IMR-90 (cell line): ENCODE results near the gene BBIP1. TPM values are rescaled to one million over a fixed set of nuclear protein-coding genes. Genes with fewer than 3 reads are reported as not detected.

Source experiments
- ATAC-seq: fragments of 200-7000 bp; cut with Tn5 transposase; 2 replicates; pipeline ENCODE4 v1.9.1; 2020; ENCODE audit warnings: low read depth, mild to moderate bottlenecking, moderate library complexity
- BruUV-seq: library from RNA; stranded (reverse); fragments of 400-500 nt; replicated peaks from 2 replicates; lab custom pipeline; 2021; lab: Mats Ljungman, UMichigan
- CTCF ChIA-PET: fragments of 300-600 bp; formaldehyde crosslinking; extraction: SDS; loops from one replicate; lab custom pipeline; 2021; ENCODE audit warnings: antibody characterized with exemption; lab: Yijun Ruan, JAX
- POLR2A ChIA-PET: fragments of 300-600 bp; sonication (Branson Sonifier 250); formaldehyde crosslinking; loops from one replicate; lab custom pipeline; 2022; ENCODE audit warnings: antibody characterized with exemption; ENCODE audit not compliant: unreplicated experiment; lab: Charles Lee
- DNase-seq: peaks from one replicate; pipeline ENCODE4 v3.0.0; 2013
- H2AFZ ChIP-seq: replicated peaks from 2 replicates; pipeline ENCODE3; 2013; ENCODE audit warnings: low read length, mild to moderate bottlenecking; ENCODE audit not compliant: poor library complexity
- H2AK5ac ChIP-seq: 2 replicates; pipeline ENCODE4 v1.6.1; 2013; ENCODE audit warnings: low read depth, low read length, inconsistent platforms
- H2AK9ac ChIP-seq: replicated peaks from 2 replicates; pipeline ENCODE3; 2013; ENCODE audit warnings: mild to moderate bottlenecking, low read depth, low read length, moderate library complexity; ENCODE audit not compliant: poor library complexity
- H2BK120ac ChIP-seq: 2 replicates; pipeline ENCODE4 v1.6.1; 2013; ENCODE audit warnings: low read depth, low read length, inconsistent platforms
- H2BK15ac ChIP-seq: 3 replicates; pipeline ENCODE4 v1.6.1; 2013; ENCODE audit warnings: low read depth, low read length, inconsistent platforms
- H2BK20ac ChIP-seq: 2 replicates; pipeline ENCODE4 v1.6.1; 2013; ENCODE audit warnings: low read depth, mild to moderate bottlenecking, inconsistent platforms, low read length, moderate library complexity
- H2BK5ac ChIP-seq: 2 replicates; pipeline ENCODE4 v1.6.1; 2013; ENCODE audit warnings: mild to moderate bottlenecking, low read depth, low read length, inconsistent platforms; ENCODE audit not compliant: poor library complexity, severe bottlenecking
- H3K14ac ChIP-seq: replicated peaks from 2 replicates; pipeline ENCODE4 v1.6.1; 2013; ENCODE audit warnings: low read depth, low read length, inconsistent platforms
- H3K18ac ChIP-seq: 2 replicates; pipeline ENCODE4 v1.6.1; 2013; ENCODE audit warnings: low read depth, low read length, control low read depth
- H3K23ac ChIP-seq: 2 replicates; pipeline ENCODE4 v1.6.1; 2013; ENCODE audit warnings: low read depth, low read length, inconsistent platforms
- H3K27ac ChIP-seq: 2 replicates; pipeline ENCODE4 v1.5.1; 2013; ENCODE audit warnings: mild to moderate bottlenecking, control low read depth, low read length; ENCODE audit not compliant: insufficient read depth
- H3K27me3 ChIP-seq: 2 replicates; pipeline ENCODE4 v1.6.1; 2013; ENCODE audit warnings: low read length; ENCODE audit not compliant: control insufficient read depth, insufficient read depth
- H3K36me3 ChIP-seq: 2 replicates; pipeline ENCODE4 v1.6.1; 2013; ENCODE audit warnings: low read length, mixed read lengths; ENCODE audit not compliant: control insufficient read depth, insufficient read depth
- H3K4ac ChIP-seq: 2 replicates; pipeline ENCODE4 v1.6.1; 2013; ENCODE audit warnings: low read depth, low read length, inconsistent platforms
- H3K4me1 ChIP-seq: 2 replicates; pipeline ENCODE4 v1.6.1; 2013; ENCODE audit warnings: low read length, mixed read lengths; ENCODE audit not compliant: control insufficient read depth, insufficient read depth
- H3K4me2 ChIP-seq: 2 replicates; pipeline ENCODE4 v1.6.1; 2013; ENCODE audit warnings: low read depth, mild to moderate bottlenecking, control low read depth, low read length, moderate library complexity
- H3K4me3 ChIP-seq: 2 replicates; pipeline ENCODE4 v1.5.1; 2013; ENCODE audit warnings: low read depth, mild to moderate bottlenecking, control low read depth, low read length, moderate library complexity; ENCODE audit not compliant: insufficient read depth
- H3K56ac ChIP-seq: 2 replicates; pipeline ENCODE4 v1.6.1; 2013; ENCODE audit warnings: low read length, inconsistent platforms; ENCODE audit not compliant: insufficient read depth; ENCODE audit errors: extremely low read depth
- H3K79me1 ChIP-seq, 2 experiments: 2 replicates each; pipeline ENCODE4 v1.6.1; 2013; ENCODE audit warnings: low read length in 2 of 2, inconsistent platforms in 1 of 2, low read depth in 1 of 2
- H3K9ac ChIP-seq: 2 replicates; pipeline ENCODE4 v1.6.1; 2013; ENCODE audit warnings: low read depth, low read length, control low read depth
- H3K9me1 ChIP-seq: 2 replicates; pipeline ENCODE4 v1.6.1; 2013; ENCODE audit warnings: low read length, inconsistent platforms; ENCODE audit not compliant: insufficient read depth
- H3K9me3 ChIP-seq: 2 replicates; pipeline ENCODE4 v1.6.1; 2013; ENCODE audit warnings: low read length; ENCODE audit not compliant: control insufficient read depth, insufficient read depth
- H4K20me1 ChIP-seq: 2 replicates; pipeline ENCODE4 v1.6.1; 2013; ENCODE audit warnings: low read length, inconsistent platforms; ENCODE audit not compliant: insufficient read depth
- H4K5ac ChIP-seq: 2 replicates; pipeline ENCODE4 v1.6.1; 2013; ENCODE audit warnings: mild to moderate bottlenecking, low read depth, low read length, control low read depth
- H4K8ac ChIP-seq, 2 experiments: 2 replicates each; pipeline ENCODE4 v1.6.1; 2013; ENCODE audit warnings: low read depth in 2 of 2, low read length in 2 of 2, control low read depth in 1 of 2, inconsistent platforms in 1 of 2
- H4K91ac ChIP-seq: 2 replicates; pipeline ENCODE4 v1.6.1; 2013; ENCODE audit warnings: low read depth, low read length, inconsistent platforms; ENCODE audit not compliant: insufficient read depth
- BHLHE40 ChIP-seq: fragments of 150-350 bp; IDR thresholded peaks from 2 replicates; pipeline ENCODE4 v1.6.1; 2016; ENCODE audit warnings: mild to moderate bottlenecking, low read depth, low read length
- CEBPB ChIP-seq: IDR thresholded peaks from 2 replicates; pipeline ENCODE4 v1.6.1; 2012; ENCODE audit warnings: low read depth, low read length, improper control_type of control experiment
- CTCF ChIP-seq: conservative IDR thresholded peaks from 2 replicates; pipeline ENCODE4 v1.5.1; 2012; ENCODE audit warnings: mild to moderate bottlenecking, low read depth, low read length, improper control_type of control experiment
- MAZ ChIP-seq: IDR thresholded peaks from 2 replicates; pipeline ENCODE4 v1.6.1; 2012; ENCODE audit warnings: low read depth, mild to moderate bottlenecking, low read length, improper control_type of control experiment, moderate library complexity, borderline replicate concordance
- MXI1 ChIP-seq: IDR thresholded peaks from 2 replicates; pipeline ENCODE4 v1.6.1; 2012; ENCODE audit warnings: low read depth, mild to moderate bottlenecking, low read length, moderate library complexity, borderline replicate concordance
- NFE2L2 ChIP-seq: fragments of 150-350 bp; IDR thresholded peaks from 2 replicates; pipeline ENCODE4 v1.6.1; 2016; ENCODE audit warnings: low read depth, mild to moderate bottlenecking, low read length
- POLR2A ChIP-seq: IDR thresholded peaks from 2 replicates; pipeline ENCODE4 v1.6.1; 2012; ENCODE audit warnings: mild to moderate bottlenecking, low read depth, low read length
- RAD21 ChIP-seq: IDR thresholded peaks from 2 replicates; pipeline ENCODE4 v1.6.1; 2012; ENCODE audit warnings: low read length, improper control_type of control experiment
- RCOR1 ChIP-seq: IDR thresholded peaks from 2 replicates; pipeline ENCODE4 v1.6.1; 2012; ENCODE audit warnings: mild to moderate bottlenecking, low read length, improper control_type of control experiment; ENCODE audit not compliant: insufficient replicate concordance
- SMC3 ChIP-seq: fragments of 150-350 bp; IDR thresholded peaks from 2 replicates; pipeline ENCODE4 v1.6.1; 2016; ENCODE audit warnings: low read depth, mild to moderate bottlenecking, antibody characterized with exemption, low read length, moderate library complexity
- USF2 ChIP-seq: fragments of 150-350 bp; IDR thresholded peaks from 2 replicates; pipeline ENCODE4 v1.6.1; 2017; ENCODE audit warnings: mild to moderate bottlenecking, antibody characterized with exemption, low read length, low read depth
- WGBS, 2 experiments: methylation state at CpG; one replicate each; pipeline versions ENCODE4 v1.1.5 to v1.1.7; 2013; ENCODE audit warnings: missing lambda C conversion rate in 2 of 2; ENCODE audit not compliant: insufficient read length in 1 of 2; ENCODE audit errors: extremely low coverage in 2 of 2; 5-methylcytosine and 5-hydroxymethylcytosine counted together
- dilution Hi-C: fragments of 300-500 bp; cut with HindIII; formaldehyde crosslinking; loops from one replicate; pipeline ENCODE4 v1.14.3; 2018; ENCODE audit warnings: low sequenced_read_pairs; ENCODE audit not compliant: unreplicated experiment
- in situ Hi-C: fragments of 300-500 bp; cut with MboI; formaldehyde crosslinking; loops from 3 replicates; pipeline ENCODE4 v1.14.3; 2019; ENCODE audit warnings: low sequenced_read_pairs, inconsistent platforms, mixed read lengths
- intact Hi-C: fragments of 100-400 bp; cut with micrococcal nuclease; formaldehyde crosslinking; loops from 2 replicates; pipeline ENCODE4 v1.10.0; 2022
- polyA plus RNA-seq, 3 experiments: library from polyadenylated mRNA; depleted of rRNA; stranded (reverse); fragments of >200 nt; gene quantifications; 2 replicates each; pipeline ENCODE4 v1.2.3, GENCODE V29; 2012; ENCODE audit warnings: low replicate concordance in 1 of 3
- total RNA-seq: library from RNA; depleted of rRNA; stranded (reverse); fragments of >200 nt; gene quantifications from 2 replicates; pipeline ENCODE4 v1.2.3, GENCODE V29; 2012

BBIP1 gene
- total and polyA plus RNA-seq, 2 of the 4 experiments (the other 2 are of a cell fraction) = 17.4 to 19.9 TPM

- intact Hi-C loops (loop anchor here (5.0 kb wide), 1 partner anchor 36 kb away; no protein-coding TSS in a partner anchor), dilution Hi-C loops (no loop called here), in situ Hi-C loops (no loop called here)
- H3K27me3 ChIP-seq = no peaks in the 10 kb centered on the region
- 80% methylated on average over 1 of the region's 6 CpGs; no CpG with 5 or more reads in 1 of the 2 experiments for WGBS, 2 experiments
- peaks cover 7% of the 10 kb centered on the region; the same call in 1 of the 2 replicates for H3K9me1 ChIP-seq
- BruUV-seq = no TSS peak
- H2BK15ac ChIP-seq = no peak overlapping the region
- H4K91ac ChIP-seq = no peak overlapping the region
- H3K36me3 ChIP-seq = no peaks in the 10 kb centered on the region
- H3K4me2 ChIP-seq = no peak overlapping the region
- H3K14ac ChIP-seq = no peak overlapping the region
- H3K9ac ChIP-seq = no peak overlapping the region
- no peak overlapping the region for H3K27ac ChIP-seq
- ChIA-PET CTCF (no interaction called here), POLR2A (no interaction called here)
- no peak overlapping the region for H4K8ac ChIP-seq
- TF ChIP-seq CTCF (no peak), BHLHE40 (no peak), CEBPB (no peak), MXI1 (no peak), MAZ (no peak), SMC3 (no peak), RAD21 (no peak), NFE2L2 (no peak), USF2 (no peak), POLR2A (no peak), RCOR1 (no peak)
- H3K4me3 ChIP-seq = no peak overlapping the region
- H2BK5ac ChIP-seq = no peak overlapping the region
- no peak overlapping the region for H3K4ac ChIP-seq
- no peak overlapping the region for H2BK20ac ChIP-seq
- H3K18ac ChIP-seq = no peak overlapping the region
- no peak overlapping the region for H3K56ac ChIP-seq
- ATAC-seq (no peak), DNase-seq (no peak)
- H3K23ac ChIP-seq = no peak overlapping the region
- no peak overlapping the region for H4K5ac ChIP-seq
- H2AFZ ChIP-seq = no peak overlapping the region
- no peak overlapping the region for H2AK5ac ChIP-seq
- no peak overlapping the region for H2AK9ac ChIP-seq
- no peaks in the 10 kb centered on the region for H3K79me1 ChIP-seq
- peaks cover 21% of the 10 kb centered on the region for H3K4me1 ChIP-seq
- H2BK120ac ChIP-seq = no peak overlapping the region
- no peaks in the 10 kb centered on the region for H3K9me3 ChIP-seq
- H4K20me1 ChIP-seq = no peaks in the 10 kb centered on the region
Observed at GRCh38 chr10:110862961-110863360, 56.0 kb downstream of the BBIP1 start.
